SU-DHL-6 (cell line): ENCODE data around the gene NLRP11.

ENCODE experiments used
- H2AFZ ChIP-seq: fragments of 200-600 bp; sonication (generic); 2 replicates; pipeline ENCODE4 v1.6.1; 2014; ENCODE audit warnings: low read depth, mild to moderate bottlenecking, moderate library complexity, mixed read lengths, antibody characterized with exemption, low read length; ENCODE audit not compliant: severe bottlenecking
- H3F3A ChIP-seq: fragments of 200-600 bp; shearing (Covaris generic); 2 replicates; pipeline ENCODE4 v1.6.0; 2016; ENCODE audit warnings: antibody characterized with exemption, mild to moderate bottlenecking; ENCODE audit not compliant: insufficient read depth
- H3K27ac ChIP-seq: fragments of 200-600 bp; sonication (generic); 2 replicates; pipeline ENCODE4 v1.5.1; 2016; ENCODE audit warnings: low read depth, mild to moderate bottlenecking, low read length, moderate library complexity, mixed read lengths
- H3K27me3 ChIP-seq: fragments of 200-600 bp; sonication (generic), shearing (Covaris generic); 2 replicates; pipeline ENCODE4 v1.6.0; 2014; ENCODE audit warnings: mild to moderate bottlenecking, low read length
- H3K36me3 ChIP-seq: fragments of 200-600 bp; sonication (generic); 2 replicates; pipeline ENCODE4 v1.6.1; 2014; ENCODE audit warnings: mild to moderate bottlenecking, low read length, mixed read lengths
- H3K4me2 ChIP-seq: fragments of 300-600, 200-600 bp; shearing (Covaris generic), sonication (generic); 2 replicates; pipeline ENCODE4 v1.6.0; 2014; ENCODE audit warnings: low read length, low read depth, mild to moderate bottlenecking; ENCODE audit not compliant: poor library complexity, severe bottlenecking
- H3K4me3 ChIP-seq: fragments of 200-600 bp; sonication (generic); 2 replicates; pipeline ENCODE4 v1.5.1; 2014; ENCODE audit warnings: antibody characterized with exemption, low read length, mild to moderate bottlenecking, mixed read lengths; ENCODE audit not compliant: insufficient read depth, poor library complexity, severe bottlenecking
- H3K79me2 ChIP-seq: fragments of 200-600 bp; sonication (generic); 2 replicates; pipeline ENCODE4 v1.6.1; 2014; ENCODE audit warnings: mild to moderate bottlenecking, low read length, moderate library complexity; ENCODE audit not compliant: insufficient read depth
- H3K9ac ChIP-seq: fragments of 200-600 bp; sonication (generic); 2 replicates; pipeline ENCODE4 v1.7.0; 2014; ENCODE audit warnings: mild to moderate bottlenecking, low read length
- H3K9me2 ChIP-seq: fragments of 200-600 bp; sonication (generic); replicated peaks from 2 replicates; pipeline ENCODE4 v1.6.1; 2014; ENCODE audit warnings: low read length; ENCODE audit not compliant: insufficient read depth
- H3K9me3 ChIP-seq: fragments of 200-600 bp; sonication (generic); 2 replicates; pipeline ENCODE4 v1.6.1; 2014; ENCODE audit warnings: low read length, mixed read lengths; ENCODE audit not compliant: insufficient read depth
- H4K20me1 ChIP-seq: fragments of 200-600 bp; sonication (generic); 2 replicates; pipeline ENCODE4 v1.6.1; 2014; ENCODE audit warnings: low read depth, mild to moderate bottlenecking, antibody characterized with exemption, low read length, moderate library complexity, mixed read lengths
- CTCF ChIP-seq: fragments of 200-600 bp; sonication (generic); IDR thresholded peaks from one replicate; pipeline ENCODE4 v1.5.1; 2017; ENCODE audit warnings: antibody characterized with exemption, mild to moderate bottlenecking, low read length, moderate library complexity; ENCODE audit not compliant: insufficient read depth, poor library complexity, severe bottlenecking
- EZH2phosphoT487 ChIP-seq: fragments of 200-600 bp; sonication (generic), shearing (Covaris generic); conservative IDR thresholded peaks from 2 replicates; pipeline ENCODE4 v1.6.1; 2018; ENCODE audit warnings: mild to moderate bottlenecking, antibody characterized with exemption, low read length, moderate library complexity, mixed read lengths

Gene NLRP11

GRCh38 chr19:55813906-55814305, 17.9 kb downstream of the NLRP11 start:
- H4K20me1 ChIP-seq = no peaks in the 10 kb centered on the region
- H3K27me3 ChIP-seq = no peaks in the 10 kb centered on the region
- no peak for TF ChIP-seq CTCF
- no peak for TF ChIP-seq EZH2phosphoT487

GRCh38 chr19:55812449-55812848, 19.4 kb downstream of the NLRP11 start:
- no peaks in the 10 kb centered on the region for H3K9me2 ChIP-seq
- no peaks in the 10 kb centered on the region for H3K27me3 ChIP-seq
- no peaks in the 10 kb centered on the region for H3K9me3 ChIP-seq
- H3F3A ChIP-seq = no peaks in the 10 kb centered on the region
- H3K79me2 ChIP-seq = peaks cover 96% of the 10 kb centered on the region
- peaks cover 25% of the 10 kb centered on the region for H3K36me3 ChIP-seq
- peak overlapping the region; percentile 1 for H3K4me2 ChIP-seq
- TF ChIP-seq CTCF = no peak
- no peaks in the 10 kb centered on the region for H4K20me1 ChIP-seq
- no peak overlapping the region for H3K9ac ChIP-seq
- no peak overlapping the region for H2AFZ ChIP-seq
- H3K4me3 ChIP-seq = no peak overlapping the region
- 0 out of 2 replicates have a peak overlapping the region, but pooled peaks have one; percentile 9 for H3K27ac ChIP-seq

More at GRCh38 chr19:55813906-55814305, 17.9 kb downstream of the NLRP11 start:
- no peak overlapping the region for H3K27ac ChIP-seq
- H3K79me2 ChIP-seq = peaks cover 94% of the 10 kb centered on the region
- no peak overlapping the region for H3K4me2 ChIP-seq
- peaks cover 6% of the 10 kb centered on the region for H3F3A ChIP-seq
- H3K9me3 ChIP-seq = no peaks in the 10 kb centered on the region
- H3K9me2 ChIP-seq = no peaks in the 10 kb centered on the region
- H2AFZ ChIP-seq = no peak overlapping the region
- H3K4me3 ChIP-seq = no peak overlapping the region
- no peak overlapping the region for H3K9ac ChIP-seq
- H3K36me3 ChIP-seq = peaks cover 17% of the 10 kb centered on the region

GRCh38 chr19:55811340-55811739, 20.5 kb downstream of the NLRP11 start:
- Histone ChIP-seq H3K9me3 (no peaks in the 10 kb centered on the region), H2AFZ (no peak overlapping the region), H3K79me2 (peaks cover 96% of the 10 kb centered on the region)

More at GRCh38 chr19:55811340-55811739, 20.5 kb downstream of the NLRP11 start:
- TF ChIP-seq CTCF (no peak), EZH2phosphoT487 (no peak)
- Histone ChIP-seq H3K4me2 (no peak overlapping the region), H3K9me2 (no peaks in the 10 kb centered on the region), H3K27ac (no peak overlapping the region), H3K4me3 (no peak overlapping the region), H3K36me3 (peaks cover 27% of the 10 kb centered on the region), H3F3A (no peaks in the 10 kb centered on the region), H3K27me3 (no peaks in the 10 kb centered on the region), H3K9ac (no peak overlapping the region), H4K20me1 (no peaks in the 10 kb centered on the region)
